Stimulated activated CD4-positive, alpha-beta T cell treated with anti-CD3 and anti-CD28 coated beads, Interleukin-15, amount 100 ng/mL, for 24 hours (primary cell): ENCODE data around the gene R3HDM4.
"Not testable (repeated sequence)": the region's sequence is repeated elsewhere in the genome, so short reads cannot be mapped to it uniquely, and the experiment has no call there.

Experiments used
- DNase-seq: peaks from one replicate; pipeline ENCODE4 v3.0.0-alpha.2; 2020

The R3HDM4 gene

DNA sequence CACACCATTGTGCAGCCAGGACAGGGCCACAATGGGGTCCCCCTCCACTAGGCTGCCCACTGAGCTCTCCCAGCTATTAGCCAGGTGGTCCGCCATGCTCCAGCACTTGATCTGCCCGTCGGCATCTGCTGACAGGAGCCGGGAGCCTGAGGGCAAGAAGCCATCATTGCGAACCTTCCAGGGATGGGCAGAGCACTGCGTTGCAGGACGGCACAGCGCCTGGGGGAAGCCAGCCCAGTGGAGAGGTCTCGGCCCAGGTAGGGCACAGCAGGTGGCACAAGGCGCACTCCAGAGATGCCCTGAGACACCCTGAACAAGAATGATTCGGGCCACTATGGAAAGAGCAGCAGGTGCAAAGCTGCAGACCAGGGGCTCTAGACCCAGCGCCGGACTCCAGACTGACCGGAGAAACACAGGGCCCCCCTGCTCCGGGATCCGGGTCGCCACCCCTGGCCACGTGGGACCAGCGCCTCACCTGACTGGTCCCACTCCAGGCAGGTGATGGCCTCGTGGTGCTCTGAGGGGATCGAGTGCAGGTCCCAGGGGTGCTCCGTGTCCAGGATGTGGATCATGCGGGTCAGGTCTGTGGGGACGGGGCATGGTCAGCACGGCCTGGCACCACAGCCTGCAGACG, 23.2 kb downstream of the R3HDM4 start:
- DNase-seq = no peak

DNA sequence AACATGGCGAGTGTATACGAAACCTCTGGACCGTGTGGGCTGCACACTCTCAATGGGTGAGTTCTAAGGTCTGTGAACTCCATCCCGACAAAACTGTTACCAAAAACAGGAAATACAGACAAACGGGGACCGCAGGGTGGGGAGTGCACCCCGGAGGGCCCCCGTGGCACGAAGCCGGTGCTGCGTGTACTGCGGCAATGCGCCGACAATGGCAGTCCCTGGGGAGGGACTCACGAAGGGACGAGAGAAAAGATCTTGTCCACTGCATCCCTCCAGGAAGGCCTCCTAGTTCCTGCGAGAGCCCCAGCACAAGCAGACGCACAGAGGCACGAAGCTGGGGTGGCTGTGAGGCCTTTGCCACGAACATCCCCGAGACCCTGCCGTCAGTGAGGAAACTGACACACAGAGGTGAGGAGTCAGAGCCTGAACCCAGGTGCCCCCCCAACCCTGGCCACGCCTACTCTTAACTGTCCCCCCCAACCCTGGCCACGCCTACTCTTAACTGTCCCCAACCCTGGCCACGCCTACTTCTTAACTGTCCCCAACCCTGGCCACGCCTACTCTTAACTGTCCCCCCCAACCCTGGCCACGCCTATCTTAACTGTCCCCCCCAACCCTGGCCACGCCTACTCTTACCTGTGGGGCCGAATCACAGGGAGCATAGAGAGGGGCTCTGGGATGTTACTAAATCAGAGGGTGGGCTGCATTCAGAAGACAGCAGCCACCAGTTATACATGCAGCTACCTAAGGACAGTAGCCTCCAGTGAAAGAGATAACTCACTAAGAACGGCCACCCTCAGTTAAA, 24.2 kb downstream of the R3HDM4 start:
- peak; percentile 52 for DNase-seq

DNA sequence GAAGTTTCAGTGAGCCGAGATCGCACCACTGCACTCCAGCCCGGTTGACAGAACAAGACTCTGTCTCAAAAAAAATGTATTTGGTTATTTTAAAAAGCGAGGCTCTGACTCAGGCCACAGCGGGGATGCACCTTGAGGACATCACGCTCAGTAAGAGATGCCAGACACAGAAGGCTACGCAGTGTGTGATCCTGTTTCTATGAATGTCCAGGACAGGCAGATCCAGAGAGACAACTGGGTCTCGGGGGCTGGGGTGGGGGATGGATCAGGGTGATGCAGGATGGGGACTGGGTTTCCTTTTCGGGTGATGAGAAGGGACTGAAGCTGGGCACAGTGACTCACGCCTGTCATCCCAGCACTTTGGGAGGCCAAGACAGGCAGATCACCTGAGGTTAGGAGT, 25.4 kb downstream of the R3HDM4 start:
- no peak for DNase-seq

DNA sequence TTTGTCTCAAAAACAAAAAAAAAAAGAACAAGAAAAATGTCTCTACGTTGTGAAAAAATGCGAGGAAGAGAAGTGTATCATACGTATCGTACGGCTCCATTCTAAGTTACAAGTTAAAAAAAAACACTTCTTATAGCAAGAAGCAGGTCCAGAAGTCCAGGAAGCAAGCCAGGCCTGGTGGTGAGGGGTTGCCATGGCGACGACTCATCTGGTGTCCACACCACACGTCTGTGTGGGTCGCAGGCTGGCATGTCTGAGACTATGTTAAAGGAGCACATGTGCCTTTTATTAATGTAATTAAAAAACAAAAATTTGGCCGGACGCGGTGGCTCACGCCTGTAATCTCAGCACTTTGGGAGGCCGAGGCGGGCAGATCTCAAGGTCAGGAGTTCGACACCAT, 25.9 kb downstream of the R3HDM4 start:
- DNase-seq = no peak

DNA sequence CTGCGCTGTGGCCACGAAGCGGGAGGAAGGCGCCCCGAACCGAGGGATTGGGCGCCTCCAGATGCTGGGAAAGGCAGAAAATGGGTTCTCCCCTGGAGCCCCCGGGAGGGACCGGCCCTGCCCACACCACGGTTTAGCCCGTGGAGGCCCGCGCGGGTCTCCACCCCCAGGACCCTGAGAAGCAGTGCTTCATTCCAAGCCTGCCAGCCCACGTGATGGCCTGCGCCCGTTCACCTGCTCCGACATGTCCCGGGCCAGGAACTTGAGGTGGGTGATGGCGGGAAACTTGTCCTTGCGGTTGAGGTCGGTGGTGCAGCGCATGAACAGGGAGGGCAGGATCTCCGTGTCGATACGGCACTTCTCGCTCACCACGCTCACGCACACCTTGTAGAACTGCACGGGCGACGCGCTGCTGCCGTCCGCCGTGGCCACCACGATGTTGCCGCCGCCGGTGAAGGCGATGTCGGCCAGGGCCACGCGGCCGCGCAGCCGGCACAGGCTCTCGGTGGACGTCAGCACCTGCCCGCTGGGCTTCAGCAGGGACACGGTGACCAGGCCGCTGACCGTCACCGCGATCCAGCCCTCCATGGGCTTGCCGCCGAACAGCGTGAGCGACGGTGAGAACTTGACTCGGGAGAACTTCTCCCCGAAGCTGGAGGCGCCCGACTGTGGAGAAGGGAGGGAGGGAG, 27.3 kb downstream of the R3HDM4 start:
- DNase-seq = no peak

DNA sequence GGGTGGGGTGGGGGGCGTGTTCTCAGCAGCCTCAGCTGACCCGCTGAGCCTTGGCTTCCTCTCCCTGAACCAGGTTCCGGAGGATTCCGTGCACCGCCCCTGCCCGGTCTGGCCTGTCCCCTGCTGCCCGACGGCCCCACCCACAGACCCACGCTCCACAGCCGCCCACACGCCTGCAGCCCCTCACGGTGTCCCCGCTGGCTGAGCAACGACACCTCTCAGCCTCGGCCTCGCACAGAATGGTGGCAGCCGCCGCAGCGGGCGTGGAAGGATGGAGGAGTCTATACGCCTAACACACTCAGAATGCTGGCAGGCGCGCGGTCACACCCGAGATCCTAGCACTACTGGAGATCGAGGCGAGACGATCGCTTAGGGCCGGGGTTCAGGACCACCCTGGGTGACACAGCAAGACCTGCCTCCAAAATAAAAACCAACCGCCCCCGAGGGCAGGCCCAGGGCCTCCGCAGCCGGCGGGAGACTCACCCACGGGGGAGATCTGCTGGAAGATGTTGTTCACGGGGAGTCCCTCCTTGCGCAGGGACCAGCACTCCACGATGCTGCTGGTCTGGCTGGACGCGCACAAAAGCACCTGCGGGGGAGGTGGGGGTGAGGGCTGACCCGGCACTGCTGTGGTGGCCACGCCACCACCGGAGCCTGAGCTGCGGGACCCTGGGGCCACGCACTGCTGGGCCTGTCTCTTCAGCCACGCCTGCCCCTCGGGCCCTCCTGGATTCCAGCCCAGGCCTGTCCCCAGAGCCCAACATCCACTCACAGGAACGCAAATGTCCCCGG, 28.4 kb downstream of the R3HDM4 start:
- DNase-seq = no peak

DNA sequence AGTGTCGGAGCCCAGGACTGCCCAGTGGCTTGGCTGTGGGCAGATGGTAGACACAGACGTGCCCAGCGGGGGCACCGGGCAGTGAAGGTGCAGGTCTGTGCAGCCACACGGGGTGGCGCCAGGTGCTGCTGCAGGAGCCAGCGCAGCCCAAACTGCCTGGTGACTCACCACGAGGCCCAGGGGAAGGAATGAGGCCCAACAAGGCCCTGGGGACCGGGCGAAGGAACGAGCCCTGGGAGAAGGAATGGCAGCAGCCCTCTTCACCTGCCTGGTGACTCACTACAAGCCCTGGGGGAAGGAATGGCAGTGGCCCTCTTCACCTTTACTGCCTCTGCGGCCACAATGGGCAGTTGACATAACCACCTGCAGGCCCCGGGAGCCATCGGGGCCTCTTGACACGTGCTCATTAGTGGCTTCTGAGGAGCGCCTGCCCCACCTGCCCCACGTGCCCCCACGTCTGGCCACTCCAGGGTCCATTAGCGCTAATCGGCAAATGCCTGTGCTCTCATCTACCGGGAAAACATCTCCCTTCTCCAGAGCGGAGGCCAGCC, 29.3 kb downstream of the R3HDM4 start:
- DNase-seq = no peak

DNA sequence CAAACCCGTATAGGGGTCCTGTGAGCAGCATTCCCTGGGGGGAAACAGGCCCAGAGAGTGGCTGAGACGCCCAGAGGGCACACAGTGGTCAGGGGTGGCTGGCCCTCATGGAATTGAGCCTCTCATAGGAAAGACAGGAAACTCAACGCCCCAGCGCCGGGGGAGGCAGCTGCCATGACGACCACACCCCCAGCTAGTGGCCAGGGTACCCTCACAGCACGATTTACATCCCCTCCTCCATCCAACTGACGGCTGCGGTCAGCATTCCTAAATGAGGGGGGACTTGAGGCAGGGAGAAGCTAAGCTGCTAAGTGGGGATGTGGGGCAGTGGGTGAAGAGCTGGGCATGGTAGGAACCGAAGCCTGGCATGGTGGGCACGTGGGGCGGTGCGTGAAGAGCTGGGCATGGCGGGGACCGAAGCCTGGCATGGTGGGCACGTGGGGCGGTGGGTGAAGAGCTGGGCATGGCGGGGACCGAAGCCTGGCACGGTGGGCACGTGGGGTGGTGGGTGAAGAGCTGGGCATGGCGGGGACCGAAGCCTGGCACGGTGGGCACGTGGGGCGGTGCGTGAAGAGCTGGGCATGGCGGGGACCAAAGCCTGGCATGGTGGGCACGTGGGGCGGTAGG, 30.0 kb downstream of the R3HDM4 start:
- no peak for DNase-seq

DNA sequence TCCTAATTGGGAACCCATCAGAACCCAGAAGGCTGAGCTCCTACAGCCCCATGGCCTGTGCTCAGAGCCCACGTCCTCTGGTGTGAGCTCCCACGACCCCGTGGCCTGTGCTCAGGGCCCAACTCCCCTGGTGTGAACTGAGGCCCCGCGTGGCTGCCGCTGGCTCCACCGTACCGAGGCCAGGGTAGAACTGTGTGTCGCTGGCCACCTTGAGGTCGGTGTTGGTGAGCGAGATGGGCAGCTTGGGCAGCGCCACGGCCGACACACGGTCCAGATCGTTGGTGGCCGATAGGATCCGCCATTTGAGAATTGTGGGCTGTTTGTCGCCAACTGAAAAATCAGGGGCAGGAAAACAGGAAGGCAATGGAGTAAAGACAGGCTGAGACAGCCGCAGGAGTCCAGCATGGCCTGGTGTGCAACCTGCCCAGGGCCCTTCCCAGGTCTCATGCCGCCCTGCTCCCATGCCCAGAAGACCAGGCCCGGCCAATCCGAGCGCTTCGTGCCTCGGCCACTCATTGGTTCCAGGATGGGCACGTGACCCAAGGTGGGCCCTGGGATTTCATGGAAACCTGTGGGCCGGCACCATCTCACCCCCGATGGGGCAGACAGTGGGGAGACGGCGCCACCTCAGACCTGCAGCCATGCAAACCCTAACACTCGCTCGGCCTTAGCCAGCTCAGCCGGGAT, 31.5 kb downstream of the R3HDM4 start:
- DNase-seq = no peak

DNA sequence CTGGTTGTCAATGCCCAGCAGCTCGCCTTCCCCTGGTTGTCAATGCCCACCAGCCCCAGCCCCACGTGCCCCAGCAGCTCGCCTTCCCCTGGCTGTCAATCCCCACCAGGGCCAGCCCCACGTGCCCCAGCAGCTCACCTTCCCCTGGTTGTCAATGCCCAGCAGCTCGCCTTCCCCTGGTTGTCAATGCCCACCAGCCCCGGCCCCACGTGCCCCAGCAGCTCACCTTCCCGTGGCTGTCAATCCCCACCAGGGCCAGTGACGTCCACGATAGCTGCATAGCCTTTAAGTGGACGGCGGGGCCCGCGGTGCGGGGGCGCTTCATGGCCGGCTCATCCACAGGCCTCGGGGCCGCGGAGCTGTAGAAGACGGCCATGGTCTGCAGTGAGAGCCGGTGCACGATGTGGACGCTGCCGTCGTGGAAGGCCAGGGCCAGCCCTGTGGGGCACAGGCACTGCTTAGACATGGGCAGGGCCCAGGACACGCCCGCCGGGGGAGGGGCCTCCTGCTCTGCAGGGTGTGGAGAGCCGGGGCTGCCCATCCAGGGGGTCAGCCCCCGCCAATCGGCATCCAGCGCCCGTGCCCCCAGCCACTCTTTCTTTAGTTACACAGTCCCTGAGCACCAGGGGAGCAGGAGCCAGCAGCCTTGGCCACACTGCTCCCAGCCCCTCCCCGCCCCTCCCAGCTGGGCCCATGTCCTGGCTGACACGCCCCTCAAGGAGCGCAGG, 33.1 kb downstream of the R3HDM4 start:
- no peak for DNase-seq

DNA sequence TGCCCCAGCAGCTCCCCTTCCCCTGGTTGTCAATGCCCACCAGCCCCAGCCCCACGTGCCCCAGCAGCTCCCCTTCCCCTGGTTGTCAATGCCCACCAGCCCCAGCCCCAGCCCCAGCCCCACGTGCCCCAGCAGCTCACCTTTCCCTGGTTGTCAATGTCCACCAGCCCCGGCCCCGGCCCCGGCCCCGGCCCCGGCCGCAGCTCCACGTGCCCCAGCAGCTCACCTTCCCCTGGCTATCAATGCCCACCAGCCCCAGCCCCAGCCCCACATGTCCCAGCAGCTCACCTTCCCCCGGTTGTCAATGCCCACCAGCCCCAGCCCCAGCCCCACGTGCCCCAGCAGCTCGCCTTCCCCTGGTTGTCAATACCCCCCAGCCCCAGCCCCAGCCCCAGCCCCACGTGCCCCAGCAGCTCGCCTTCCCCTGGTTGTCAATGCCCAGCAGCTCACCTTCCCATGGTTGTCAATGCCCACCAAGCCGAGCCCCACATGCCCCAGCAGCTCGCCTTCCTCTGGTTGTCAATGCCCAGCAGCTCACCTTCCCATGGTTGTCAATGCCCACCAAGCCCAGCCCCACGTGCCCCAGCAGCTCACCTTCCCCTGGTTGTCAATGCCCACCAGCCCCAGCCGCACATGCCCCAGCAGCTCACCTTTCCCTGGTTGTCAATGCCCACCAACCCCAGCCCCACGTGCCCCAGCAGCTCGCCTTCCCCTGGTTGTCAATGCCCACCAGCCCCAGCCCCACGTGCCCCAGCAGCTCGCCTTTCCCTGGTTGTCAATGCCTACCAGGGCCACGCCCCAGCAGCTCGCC, 34.1 kb downstream of the R3HDM4 start:
- not testable (repeated sequence) for DNase-seq

DNA sequence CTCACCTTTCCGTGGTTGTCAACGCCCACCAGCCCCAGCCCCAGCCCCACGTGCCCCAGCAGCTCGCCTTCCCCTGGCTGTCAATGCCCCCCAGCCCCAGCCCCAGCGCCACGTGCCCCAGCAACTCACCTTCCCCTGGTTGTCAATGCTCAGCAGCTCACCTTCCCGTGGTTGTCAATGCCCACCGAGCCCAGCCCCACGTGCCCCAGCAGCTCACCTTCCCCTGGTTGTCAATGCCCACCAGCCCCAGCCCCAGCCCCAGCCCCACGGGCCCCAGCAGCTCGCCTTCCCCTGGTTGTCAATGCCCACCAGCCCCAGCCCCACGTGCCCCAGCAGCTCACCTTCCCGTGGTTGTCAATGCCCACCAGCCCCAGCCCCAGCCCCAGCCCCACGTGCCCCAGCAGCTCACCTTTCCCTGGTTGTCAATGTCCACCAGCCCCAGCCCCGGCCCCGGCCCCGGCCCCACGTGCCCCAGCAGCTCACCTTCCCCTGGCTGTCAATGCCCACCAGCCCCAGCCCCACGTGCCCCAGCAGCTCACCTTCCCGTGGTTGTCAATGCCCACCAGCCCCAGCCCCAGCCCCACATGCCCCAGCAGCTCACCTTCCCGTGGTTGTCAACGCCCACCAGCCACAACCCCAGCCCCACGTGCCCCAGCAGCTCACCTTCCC, 34.9 kb downstream of the R3HDM4 start:
- DNase-seq = not testable (repeated sequence)

DNA sequence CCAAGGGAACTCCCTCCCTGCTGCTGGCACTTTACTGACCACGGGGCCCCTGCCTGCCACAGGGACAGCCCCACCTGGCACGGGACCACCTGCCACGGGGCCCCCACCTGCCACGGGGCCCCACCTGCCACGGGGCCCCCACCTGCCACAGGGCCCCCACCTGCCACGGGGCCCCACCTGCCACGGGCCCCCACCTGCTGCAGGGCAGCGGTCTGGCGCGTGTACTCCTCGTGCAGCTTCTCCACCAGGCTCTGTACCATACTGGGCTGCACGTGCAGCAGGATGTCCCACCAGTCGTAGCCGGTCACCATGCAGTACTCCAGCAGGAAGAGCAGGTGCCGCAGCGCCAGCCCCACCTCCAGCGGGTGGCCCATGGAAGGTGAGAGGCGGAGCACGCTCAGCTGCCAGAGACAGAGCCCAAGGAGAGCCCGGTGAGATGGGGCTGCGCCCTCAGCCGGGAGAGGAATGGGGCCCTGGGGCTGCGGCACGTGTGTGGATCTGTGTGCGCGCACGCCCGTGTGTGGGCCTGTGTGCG, 36.2 kb downstream of the R3HDM4 start:
- DNase-seq = no peak

DNA sequence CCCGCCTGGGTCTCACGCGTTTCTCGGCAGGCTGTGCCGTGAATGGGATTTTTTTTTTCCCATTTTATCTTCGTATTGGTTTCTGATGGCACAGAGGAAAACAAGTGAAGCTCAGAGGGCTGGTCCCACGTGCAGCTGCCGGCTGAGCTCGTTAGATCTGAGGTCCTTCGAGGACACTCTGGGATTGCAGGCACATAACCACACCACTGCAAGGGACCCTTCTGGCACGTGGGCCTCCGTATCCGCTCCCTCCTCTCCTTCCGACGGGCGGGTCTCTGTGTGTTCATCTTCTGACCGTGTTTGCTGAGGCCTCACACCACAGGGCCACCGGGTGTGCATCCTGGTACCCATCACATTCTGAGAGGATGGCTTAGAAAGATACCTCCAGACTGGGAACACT, 36.9 kb downstream of the R3HDM4 start:
- DNase-seq = no peak

DNA sequence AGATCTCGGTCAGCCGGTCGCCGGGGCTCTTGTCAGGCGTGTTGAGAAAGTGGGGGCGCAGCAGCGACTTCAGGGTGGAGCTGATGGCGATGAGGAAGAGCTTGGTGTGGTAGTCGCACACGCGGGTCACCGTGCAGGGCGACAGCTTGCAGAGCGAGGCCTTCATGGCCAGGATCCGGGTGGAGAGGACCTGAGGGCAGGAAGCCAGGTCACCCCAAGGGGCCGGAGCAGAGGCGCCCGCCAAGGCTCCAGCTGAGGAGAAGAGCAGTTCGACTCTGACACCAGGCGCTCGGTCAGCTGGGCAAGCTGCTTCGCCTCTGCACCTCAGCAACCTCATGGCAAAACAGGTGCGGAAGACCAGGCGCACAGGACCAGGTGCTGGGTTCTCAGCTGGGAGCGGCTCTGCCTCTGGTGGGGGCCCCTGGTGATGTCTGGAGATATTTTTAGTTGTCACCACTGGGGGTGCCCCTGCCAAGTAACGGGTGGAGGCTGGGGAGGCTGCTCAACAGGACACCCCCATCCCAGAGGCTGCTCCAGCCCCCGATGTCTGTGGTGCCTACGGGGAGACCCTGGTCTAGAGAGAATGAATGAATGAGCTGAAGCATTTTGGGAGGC, 37.6 kb downstream of the R3HDM4 start:
- DNase-seq = no peak

DNA sequence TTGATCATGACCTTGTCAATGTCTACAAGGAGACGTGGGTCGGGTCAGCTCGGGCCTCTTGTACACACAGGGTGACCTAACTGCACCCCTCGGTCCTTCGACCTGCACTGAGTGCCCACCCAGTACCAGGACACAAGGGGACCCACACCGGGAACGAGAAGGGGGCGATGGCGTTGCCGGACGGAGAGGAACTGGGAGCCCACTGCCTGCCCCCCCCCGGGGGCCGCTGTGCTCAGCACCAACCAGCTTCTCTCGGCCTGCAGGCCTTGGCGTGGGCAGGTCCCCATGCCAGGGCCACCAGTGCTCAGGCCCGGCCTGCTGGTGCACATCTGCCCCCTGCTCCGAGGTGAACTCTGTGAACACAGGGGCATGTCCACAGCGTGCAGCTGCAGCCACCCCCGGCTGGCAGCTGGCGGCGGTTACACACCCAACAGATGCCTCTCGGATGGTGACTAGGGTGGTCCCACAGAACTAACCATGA, 39.4 kb downstream of the R3HDM4 start:
- DNase-seq = no peak

DNA sequence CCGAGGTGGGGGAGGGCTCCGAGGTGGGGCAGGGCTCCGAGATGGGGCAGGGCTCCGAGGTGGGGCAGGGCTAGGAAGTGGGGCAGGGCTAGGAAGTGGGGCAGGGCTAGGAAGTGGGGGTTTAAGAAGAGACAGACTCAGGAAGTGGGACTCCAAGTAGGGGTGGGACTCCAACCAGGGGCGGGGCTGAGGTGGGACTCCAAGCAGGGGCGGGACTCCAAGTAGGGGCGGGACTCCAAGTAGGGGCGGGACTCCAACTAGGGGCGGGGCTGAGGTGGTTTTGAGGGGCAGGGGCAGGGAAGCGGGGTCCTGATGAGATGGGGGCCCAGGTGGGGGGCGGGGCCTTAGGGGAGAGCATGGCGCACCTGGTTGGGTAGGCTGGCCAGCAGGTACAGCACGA, 39.9 kb downstream of the R3HDM4 start:
- peak; percentile 70 for DNase-seq

DNA sequence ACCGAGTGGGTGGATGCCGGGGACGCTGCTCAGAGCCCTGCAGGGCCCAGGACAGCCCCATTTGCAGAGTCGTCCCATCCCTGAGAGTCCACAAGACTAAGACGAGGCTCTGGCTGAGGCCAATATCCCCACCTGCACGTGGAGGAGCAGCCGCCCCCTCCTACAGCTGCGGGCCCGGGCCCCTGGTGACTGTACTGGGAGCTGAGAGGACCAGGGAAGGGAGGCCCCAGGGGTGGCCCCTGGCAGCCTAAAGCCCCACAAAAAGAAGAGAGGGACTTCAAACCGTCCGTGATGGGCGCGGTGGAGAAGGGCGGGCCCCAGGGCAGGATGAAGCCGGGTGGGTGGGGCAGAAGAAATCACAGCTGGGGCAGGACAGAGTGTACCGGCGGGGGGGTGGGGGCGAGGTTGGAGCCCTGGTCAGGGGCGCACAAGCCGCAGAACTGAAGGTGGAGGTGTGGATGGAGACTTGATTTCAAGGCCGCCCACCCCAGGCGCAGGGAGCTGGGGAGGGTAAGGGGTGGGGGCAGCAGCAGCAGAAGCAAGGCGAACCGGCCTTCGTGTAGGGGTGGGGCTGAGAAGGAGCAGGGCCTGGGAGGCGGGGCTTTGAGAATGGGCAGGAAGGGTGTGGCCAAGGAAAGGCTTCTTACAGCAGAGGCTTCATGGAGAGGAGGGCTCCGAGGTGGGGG, 40.6 kb downstream of the R3HDM4 start:
- peak; percentile 88 for DNase-seq
